ENCODE results near the gene RNF145. TPM values are rescaled to one million over a fixed set of nuclear protein-coding genes. Genes with fewer than 3 reads are reported as not detected.

RNF145 gene
- total RNA-seq, 1 experiment from 2014 or later = 193 TPM

DNA sequence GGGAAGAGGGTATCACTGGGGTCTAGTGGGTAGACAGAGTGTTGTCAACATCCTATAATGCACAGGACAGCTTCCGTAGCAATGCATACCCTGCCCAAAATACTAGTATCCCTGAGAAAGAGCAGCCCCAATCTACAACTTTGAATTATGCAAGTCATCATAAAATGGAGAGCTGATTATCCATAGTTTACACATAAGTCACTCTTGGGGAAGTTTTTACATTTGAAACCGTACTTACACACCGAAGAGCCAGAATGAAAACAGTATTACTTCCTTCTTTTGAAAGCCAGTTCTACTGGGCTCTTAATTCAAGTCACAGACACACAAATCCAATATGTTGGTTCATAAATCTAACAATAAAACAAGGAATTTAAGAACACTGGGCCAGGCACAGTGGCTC is 21.6 kb downstream of the RNF145 start:
- Mint-ChIP-seq H3K9me3 (ENCODE audit: low read depth, unreplicated experiment) (no peaks in the 10 kb centered on the region), H3K27ac (ENCODE audit: unreplicated experiment) (peak overlapping the region; percentile 49), H3K4me1 (ENCODE audit: low read depth, unreplicated experiment) (peaks cover 48% of the 10 kb centered on the region), H3K27me3 (ENCODE audit: unreplicated experiment) (no peaks in the 10 kb centered on the region), H3K36me3 (ENCODE audit: insufficient read depth, unreplicated experiment) (peaks cover 43% of the 10 kb centered on the region), H3K4me3 (ENCODE audit: low read depth, unreplicated experiment) (no peak overlapping the region)
- no peak for DNase-seq
- no TSS peak for BruUV-seq (replicated peaks)
- TF ChIP-seq, protein P1, sequence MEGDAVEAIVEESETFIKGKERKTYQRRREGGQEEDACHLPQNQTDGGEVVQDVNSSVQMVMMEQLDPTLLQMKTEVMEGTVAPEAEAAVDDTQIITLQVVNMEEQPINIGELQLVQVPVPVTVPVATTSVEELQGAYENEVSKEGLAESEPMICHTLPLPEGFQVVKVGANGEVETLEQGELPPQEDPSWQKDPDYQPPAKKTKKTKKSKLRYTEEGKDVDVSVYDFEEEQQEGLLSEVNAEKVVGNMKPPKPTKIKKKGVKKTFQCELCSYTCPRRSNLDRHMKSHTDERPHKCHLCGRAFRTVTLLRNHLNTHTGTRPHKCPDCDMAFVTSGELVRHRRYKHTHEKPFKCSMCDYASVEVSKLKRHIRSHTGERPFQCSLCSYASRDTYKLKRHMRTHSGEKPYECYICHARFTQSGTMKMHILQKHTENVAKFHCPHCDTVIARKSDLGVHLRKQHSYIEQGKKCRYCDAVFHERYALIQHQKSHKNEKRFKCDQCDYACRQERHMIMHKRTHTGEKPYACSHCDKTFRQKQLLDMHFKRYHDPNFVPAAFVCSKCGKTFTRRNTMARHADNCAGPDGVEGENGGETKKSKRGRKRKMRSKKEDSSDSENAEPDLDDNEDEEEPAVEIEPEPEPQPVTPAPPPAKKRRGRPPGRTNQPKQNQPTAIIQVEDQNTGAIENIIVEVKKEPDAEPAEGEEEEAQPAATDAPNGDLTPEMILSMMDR (IDR thresholded peaks at IDR 0.05; ENCODE audit: unreplicated experiment) = no peak
- intact Hi-C loops (cut with micrococcal nuclease; ENCODE audit: unreplicated experiment) = no loop called here
- CTCF ChIA-PET = interaction anchor here (1.6 kb wide), 1 partner anchor 11 kb away, joined by 4 read pairs; no protein-coding TSS in a partner anchor

GRCh38 chr5:159186319-159186718 is 23.0 kb downstream of the RNF145 start:
- Mint-ChIP-seq H3K27ac (ENCODE audit: unreplicated experiment) (peak overlapping the region; percentile 85), H3K4me3 (ENCODE audit: low read depth, unreplicated experiment) (peak overlapping the region; percentile 36), H3K9me3 (ENCODE audit: low read depth, unreplicated experiment) (no peaks in the 10 kb centered on the region), H3K27me3 (ENCODE audit: unreplicated experiment) (no peaks in the 10 kb centered on the region), H3K4me1 (ENCODE audit: low read depth, unreplicated experiment) (peaks cover 58% of the 10 kb centered on the region), H3K36me3 (ENCODE audit: insufficient read depth, unreplicated experiment) (peaks cover 50% of the 10 kb centered on the region)
- BruUV-seq (replicated peaks) = no TSS peak
- CTCF ChIA-PET = interaction anchor here (0.7 to 2.5 kb wide), 7 partner anchors 12 to 546 kb away, joined by 3 to 10 read pairs (median 4); no protein-coding TSS in a partner anchor
- TF ChIP-seq, protein P1 (IDR thresholded peaks at IDR 0.05; ENCODE audit: unreplicated experiment) = no peak
- DNase-seq = no peak
- intact Hi-C loops (cut with micrococcal nuclease; ENCODE audit: unreplicated experiment) = loop anchor here (1.0 kb wide), 1 partner anchor 21 kb away; no protein-coding TSS in a partner anchor

- H3K36me3 Mint-ChIP-seq (ENCODE audit: insufficient read depth, unreplicated experiment) = peaks cover 50% of the 10 kb centered on the region
- BruUV-seq (replicated peaks) = no TSS peak
- no peaks in the 10 kb centered on the region for H3K27me3 Mint-ChIP-seq (ENCODE audit: unreplicated experiment)
- TF ChIP-seq, protein P1 (IDR thresholded peaks at IDR 0.05; ENCODE audit: unreplicated experiment) = no peak
- intact Hi-C loops (cut with micrococcal nuclease; ENCODE audit: unreplicated experiment) = loop anchor here (1.0 kb wide), 1 partner anchor 22 kb away; no protein-coding TSS in a partner anchor
- CTCF ChIA-PET = interaction anchor here (1.0 to 2.5 kb wide), 5 partner anchors 19 to 101 kb away, joined by 3 to 10 read pairs (median 5); no protein-coding TSS in a partner anchor
- peaks cover 64% of the 10 kb centered on the region for H3K4me1 Mint-ChIP-seq (ENCODE audit: low read depth, unreplicated experiment)
- peak overlapping the region; percentile 36 for H3K4me3 Mint-ChIP-seq (ENCODE audit: low read depth, unreplicated experiment)
- H3K9me3 Mint-ChIP-seq (ENCODE audit: low read depth, unreplicated experiment) = no peaks in the 10 kb centered on the region
- H3K27ac Mint-ChIP-seq (ENCODE audit: unreplicated experiment) = peak overlapping the region; percentile 85
- no peak for DNase-seq
These were observed 23.6 kb downstream of the RNF145 start for GRCh38 chr5:159185773-159186172.

DNA sequence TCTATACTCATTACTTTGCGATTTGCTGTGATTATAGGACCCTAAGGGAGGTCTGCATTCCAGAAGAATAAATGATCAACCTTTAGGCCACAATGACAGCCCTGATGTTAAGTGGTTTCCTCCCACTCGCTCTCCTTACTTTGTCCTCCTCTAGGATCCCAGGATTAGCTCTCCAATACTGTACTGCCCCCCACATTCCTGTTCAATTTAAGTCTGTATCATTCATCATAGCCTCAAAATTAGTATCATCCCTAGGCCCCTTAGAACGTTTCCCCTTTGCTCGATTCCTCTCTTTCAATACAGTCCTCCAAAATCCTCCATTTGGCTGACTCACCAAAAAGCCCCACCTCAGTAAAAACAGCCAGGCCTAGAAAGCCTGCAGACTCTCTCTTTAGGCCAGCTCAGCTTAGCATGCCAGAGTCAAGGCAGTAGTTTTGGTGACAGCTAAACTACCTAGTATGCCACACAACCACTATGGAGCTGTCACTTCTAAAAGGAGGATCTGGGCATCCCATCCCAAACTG is 24.4 kb downstream of the RNF145 start:
- Mint-ChIP-seq H3K9me3 (ENCODE audit: low read depth, unreplicated experiment) (no peaks in the 10 kb centered on the region), H3K4me1 (ENCODE audit: low read depth, unreplicated experiment) (peaks cover 69% of the 10 kb centered on the region), H3K27ac (ENCODE audit: unreplicated experiment) (peak overlapping the region; percentile 85), H3K4me3 (ENCODE audit: low read depth, unreplicated experiment) (peak overlapping the region; percentile 41), H3K27me3 (ENCODE audit: unreplicated experiment) (no peaks in the 10 kb centered on the region), H3K36me3 (ENCODE audit: insufficient read depth, unreplicated experiment) (peaks cover 57% of the 10 kb centered on the region)
- BruUV-seq (replicated peaks) = no TSS peak
- peak; percentile 40 for DNase-seq
- TF ChIP-seq, protein P1 (IDR thresholded peaks at IDR 0.05; ENCODE audit: unreplicated experiment) = no peak
- CTCF ChIA-PET = interaction anchor here (1.3 to 2.5 kb wide), 3 partner anchors 20 to 28 kb away, joined by 3 to 10 read pairs (median 6); no protein-coding TSS in a partner anchor
- intact Hi-C loops (cut with micrococcal nuclease; ENCODE audit: unreplicated experiment) = no loop called here

All from Calu3 (cell line).